ENCODE data around the gene SLC25A48.

DNA sequence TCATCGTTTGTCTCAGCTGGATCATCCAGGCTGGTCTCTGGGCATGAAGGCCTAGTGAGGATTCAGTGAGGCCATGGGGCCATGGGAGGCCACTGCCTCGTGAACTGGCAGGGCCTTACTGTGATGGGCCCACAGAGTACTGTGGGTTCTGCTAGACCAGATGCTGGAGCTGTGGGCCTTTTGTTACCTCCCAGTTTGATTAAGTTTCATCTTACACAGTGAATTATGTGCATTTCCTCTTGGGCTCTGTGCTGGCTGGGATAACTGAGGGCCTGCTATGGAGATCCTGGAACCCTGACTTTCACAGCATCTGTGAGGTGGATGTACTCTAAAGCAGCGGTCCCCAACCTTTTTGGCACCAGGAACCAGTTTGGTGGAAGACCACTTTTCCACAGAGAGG is 19.7 kb upstream of the SLC25A48 start:
- TF ChIP-seq ZNF140 (tag by site-specific recombination; IDR thresholded peaks at IDR 0.05) (no peak), REST (tag by site-specific recombination; IDR thresholded peaks at IDR 0.05) (no peak), REPIN1 (tag by site-specific recombination; IDR thresholded peaks at IDR 0.05; ENCODE audit: low read depth) (no peak), ZNF112 (tag by site-specific recombination; IDR thresholded peaks at IDR 0.05) (no peak)
- TF ChIP-seq, protein P1, sequence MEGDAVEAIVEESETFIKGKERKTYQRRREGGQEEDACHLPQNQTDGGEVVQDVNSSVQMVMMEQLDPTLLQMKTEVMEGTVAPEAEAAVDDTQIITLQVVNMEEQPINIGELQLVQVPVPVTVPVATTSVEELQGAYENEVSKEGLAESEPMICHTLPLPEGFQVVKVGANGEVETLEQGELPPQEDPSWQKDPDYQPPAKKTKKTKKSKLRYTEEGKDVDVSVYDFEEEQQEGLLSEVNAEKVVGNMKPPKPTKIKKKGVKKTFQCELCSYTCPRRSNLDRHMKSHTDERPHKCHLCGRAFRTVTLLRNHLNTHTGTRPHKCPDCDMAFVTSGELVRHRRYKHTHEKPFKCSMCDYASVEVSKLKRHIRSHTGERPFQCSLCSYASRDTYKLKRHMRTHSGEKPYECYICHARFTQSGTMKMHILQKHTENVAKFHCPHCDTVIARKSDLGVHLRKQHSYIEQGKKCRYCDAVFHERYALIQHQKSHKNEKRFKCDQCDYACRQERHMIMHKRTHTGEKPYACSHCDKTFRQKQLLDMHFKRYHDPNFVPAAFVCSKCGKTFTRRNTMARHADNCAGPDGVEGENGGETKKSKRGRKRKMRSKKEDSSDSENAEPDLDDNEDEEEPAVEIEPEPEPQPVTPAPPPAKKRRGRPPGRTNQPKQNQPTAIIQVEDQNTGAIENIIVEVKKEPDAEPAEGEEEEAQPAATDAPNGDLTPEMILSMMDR (tag by site-specific recombination; IDR thresholded peaks at IDR 0.05), result no peak

Data from HEK293 (cell line).